ENCODE data around the gene CEMIP. TPM values are rescaled to one million over a fixed set of nuclear protein-coding genes. Genes with fewer than 3 reads are reported as not detected.
A peak's percentile ranks its signal among the peaks of the same experiment; 100 is the strongest.
"Not testable (repeated sequence)": the region's sequence is repeated elsewhere in the genome, so short reads cannot be mapped to it uniquely, and the experiment has no call there.

CEMIP gene
- total RNA-seq, 1 donor from 2014 or later = under 0.01 TPM

DNA sequence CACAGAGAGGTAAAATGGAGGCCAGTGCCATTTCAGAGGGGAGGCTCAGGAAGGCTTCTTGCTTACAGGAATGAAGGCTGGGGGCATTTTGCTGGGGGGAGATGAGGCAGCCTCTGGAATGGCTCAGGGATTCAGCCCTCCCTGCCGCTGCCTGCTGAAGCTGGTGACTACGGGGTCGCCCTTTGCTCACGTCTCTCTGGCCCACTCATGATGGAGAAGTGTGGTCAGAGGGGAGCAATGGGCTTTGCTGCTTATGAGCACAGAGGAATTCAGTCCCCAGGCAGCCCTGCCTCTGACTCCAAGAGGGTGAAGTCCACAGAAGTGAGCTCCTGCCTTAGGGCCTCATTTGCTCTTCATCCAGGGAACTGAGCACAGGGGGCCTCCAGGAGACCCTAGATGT, 170.6 kb downstream of the CEMIP start:
- DNase-seq (ENCODE audit: low read depth in 2 of 2) = no peak

DNA sequence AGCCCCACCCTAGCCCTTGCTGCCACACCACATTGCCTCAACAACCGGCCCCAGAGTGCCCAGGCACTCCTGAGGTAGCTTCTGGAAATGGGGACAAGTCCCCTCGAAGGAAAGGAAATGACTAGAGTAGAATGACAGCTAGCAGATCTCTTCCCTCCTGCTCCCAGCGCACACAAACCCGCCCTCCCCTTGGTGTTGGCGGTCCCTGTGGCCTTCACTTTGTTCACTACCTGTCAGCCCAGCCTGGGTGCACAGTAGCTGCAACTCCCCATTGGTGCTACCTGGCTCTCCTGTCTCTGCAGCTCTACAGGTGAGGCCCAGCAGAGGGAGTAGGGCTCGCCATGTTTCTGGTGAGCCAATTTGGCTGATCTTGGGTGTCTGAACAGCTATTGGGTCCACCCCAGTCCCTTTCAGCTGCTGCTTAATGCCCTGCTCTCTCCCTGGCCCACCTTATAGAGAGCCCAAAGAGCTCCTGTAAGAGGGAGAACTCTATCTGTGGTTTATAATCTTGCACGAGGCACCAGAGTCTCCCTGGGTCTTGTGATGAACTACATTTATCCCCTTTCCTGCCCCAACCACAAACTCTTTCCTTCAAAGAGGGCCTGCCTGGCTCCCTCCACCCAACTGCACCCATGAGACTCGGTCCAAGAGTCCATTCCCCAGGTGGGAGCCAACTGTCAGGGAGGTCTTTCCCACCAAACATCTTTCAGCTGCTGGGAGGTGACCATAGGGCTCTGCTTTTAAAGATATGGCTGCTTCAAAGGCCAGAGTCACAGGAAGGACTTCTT, 171.3 kb downstream of the CEMIP start:
- DNase-seq (ENCODE audit: low read depth in 2 of 2) = no peak

DNA sequence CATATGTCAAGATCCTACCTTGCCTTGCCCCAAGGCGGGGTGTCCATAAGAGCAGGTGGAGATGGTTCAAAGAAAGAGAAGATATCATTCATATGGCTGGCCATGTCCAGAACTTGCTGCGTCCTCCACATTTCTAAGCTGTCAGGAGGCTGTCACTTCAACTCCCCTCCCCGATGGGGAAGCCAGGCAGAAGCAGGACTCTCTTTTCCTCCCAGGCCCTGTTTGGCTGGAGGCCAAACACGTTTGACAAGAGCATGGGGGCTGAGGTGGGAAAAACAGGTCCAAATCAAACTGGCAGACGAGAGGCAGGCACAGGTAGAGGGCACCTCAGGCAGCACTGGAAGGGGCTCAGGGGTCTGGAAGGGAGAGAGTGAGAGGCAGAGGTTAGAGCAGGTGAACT, 172.8 kb downstream of the CEMIP start:
- no peak for DNase-seq (ENCODE audit: low read depth in 2 of 2)

DNA sequence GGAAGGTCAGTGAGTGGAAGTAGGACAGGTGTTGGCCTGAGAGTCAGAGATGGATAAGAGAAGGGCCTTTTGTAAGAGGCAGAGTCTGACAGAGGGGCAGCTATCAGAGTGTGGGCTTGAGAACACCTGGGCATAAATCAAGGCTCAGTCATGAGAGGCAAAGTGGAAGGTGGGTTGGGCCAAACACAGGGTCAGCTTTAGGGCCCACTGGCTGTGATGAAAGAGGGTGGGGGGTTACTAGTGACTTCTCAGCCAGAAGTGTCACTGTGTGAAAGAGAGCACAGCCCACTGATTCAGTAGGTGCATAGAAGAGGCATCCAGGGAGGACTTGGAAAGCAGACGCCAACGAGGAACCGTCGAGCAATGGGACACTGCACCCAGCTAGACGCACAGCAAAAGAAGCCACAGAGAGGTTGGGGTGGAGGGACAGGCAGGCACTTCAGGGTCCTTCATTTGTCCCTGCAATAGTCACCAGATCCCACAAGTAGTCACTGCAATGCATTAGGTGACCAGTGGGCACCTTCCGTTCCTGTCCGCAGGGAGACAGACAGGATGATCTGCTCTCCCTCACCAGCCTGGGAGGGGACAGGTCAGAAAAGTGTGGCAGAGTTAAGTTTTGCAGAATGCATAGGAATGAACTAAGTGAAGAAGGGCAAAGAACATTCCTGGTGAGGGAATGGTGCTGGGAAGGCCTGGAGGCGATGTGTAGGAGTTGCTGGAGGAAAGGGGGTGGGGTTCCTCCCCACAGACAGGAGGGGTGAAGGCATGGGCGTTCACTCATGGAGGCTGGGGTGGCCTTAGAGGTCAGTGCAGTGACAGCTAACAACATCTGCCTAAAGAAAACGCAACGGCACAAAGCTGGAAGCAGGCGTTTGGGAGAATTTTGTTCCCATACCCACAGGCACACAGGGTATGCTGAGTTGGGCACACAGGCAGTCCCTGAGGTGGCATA, 174.1 kb downstream of the CEMIP start:
- no peak for DNase-seq (ENCODE audit: low read depth in 2 of 2)

DNA sequence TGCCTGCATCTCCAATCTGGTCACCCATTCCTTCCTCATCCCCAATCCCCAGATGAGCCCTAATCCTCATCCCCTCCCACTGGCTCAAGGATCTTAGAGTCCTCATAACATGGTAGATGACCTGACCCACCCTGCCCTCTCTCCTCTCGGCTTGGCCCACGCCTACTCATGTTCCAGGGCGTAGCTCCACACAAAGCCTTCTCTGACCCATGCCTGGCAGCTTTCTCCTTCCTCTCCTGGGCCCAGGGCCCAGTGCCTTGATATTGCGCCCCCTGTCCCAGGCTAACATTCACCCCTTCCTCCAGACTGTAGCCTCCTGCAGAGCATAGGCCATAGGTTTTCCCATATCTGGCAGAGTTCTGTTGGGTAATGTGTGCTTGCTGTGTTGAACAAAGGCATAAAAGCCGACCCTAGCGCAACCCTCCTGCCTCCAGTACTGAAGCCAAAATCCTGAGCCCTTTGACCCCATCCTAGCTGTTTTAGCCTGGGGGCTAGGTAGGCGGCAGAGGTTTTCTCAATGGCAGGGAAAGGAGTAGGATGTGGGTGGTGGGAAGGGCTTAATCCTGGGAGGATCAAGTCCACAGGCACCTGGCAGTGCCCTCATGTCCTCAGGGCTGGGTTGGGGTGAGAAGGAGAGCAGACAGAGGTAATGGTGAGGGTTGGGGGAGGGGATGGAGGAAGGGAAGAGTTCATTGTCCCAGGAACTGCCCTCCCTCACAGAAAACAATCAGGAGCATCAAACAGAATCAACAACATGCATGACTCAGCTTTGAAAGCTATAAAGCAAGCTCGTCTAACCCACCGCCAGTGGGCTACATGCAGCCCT, 175.0 kb downstream of the CEMIP start:
- no peak for DNase-seq (ENCODE audit: low read depth in 2 of 2)

DNA sequence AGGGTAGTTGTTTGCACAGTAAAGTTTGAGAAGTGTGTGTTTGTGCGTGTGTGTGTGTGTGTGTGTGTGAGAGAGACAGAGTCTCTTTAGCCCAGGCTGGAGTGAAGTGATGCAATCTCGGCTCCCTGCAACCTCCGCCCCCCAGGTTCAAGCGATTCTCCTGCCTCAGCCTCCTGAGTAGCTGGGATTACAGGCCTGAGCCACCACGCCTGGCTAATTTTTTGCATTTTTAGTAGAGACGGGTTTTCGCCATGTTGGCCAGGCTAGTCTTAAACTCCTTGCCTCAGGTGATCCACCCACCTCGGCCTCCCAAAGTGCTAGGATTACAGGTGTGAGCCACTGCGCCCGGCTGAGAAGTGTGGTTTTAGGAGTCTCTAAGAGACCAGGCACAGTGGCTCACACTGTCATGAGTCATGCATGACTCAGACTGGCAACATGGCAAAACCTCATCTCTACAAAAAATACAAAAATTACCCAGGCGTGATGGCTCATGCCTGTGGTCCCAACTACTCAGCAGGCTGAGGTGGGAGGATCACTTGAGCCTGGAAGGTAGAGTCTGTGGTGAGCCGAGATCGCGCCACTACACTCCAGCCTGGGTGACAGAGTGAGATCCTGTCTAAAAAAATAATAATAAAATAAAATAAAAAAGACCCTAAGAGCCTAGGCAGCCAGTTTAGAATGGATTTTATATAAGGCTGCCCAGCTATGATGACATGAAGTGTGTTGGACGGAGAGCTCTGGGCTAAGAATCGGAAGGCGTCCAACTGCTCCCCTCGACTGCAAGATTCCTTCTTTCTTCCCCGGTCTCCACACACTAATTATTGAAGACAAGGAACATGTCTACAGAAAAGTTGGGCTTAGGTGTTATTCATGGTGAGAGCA, 176.6 kb downstream of the CEMIP start:
- peak; percentile 25 to 79 for DNase-seq (ENCODE audit: low read depth in 2 of 2)

DNA sequence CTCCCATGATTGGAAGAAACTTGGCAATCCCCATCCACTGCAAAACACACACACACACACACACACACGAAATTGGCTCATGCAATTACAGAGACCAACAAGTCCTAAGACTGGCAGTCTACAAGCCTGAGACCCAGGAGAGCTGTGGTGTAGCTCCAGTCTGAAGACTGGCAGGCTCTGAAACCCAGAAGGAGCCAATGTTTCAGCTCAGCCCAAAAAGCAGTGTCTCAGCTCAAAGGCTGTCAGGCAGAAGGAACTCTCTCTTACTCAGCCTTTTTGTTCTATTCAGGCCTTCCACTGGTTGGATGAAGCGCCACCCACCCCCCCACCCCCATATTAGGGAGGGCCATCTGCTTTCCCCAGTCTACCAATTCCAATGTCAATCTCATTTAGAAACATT, 178.4 kb downstream of the CEMIP start:
- no peak for DNase-seq (ENCODE audit: low read depth in 2 of 2)

DNA sequence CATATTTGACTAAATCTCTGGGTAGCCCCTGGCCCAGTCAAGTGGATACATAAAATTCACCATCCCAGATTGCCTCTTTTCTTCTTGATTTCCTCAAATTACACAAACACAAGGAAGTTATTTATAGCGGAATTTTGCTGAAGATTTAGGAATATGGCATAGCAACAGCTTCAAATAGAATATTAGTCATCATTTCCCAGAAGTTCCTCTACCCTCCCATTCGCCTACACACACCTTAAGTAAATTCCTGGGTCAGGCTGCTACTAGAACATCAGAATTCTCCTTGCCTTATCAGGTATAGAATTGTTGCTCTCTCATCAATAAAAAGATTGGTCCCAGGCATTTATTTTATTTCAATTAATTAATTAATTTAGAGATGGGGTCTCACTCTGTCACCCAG, 178.8 kb downstream of the CEMIP start:
- no peak for DNase-seq (ENCODE audit: low read depth in 2 of 2)

DNA sequence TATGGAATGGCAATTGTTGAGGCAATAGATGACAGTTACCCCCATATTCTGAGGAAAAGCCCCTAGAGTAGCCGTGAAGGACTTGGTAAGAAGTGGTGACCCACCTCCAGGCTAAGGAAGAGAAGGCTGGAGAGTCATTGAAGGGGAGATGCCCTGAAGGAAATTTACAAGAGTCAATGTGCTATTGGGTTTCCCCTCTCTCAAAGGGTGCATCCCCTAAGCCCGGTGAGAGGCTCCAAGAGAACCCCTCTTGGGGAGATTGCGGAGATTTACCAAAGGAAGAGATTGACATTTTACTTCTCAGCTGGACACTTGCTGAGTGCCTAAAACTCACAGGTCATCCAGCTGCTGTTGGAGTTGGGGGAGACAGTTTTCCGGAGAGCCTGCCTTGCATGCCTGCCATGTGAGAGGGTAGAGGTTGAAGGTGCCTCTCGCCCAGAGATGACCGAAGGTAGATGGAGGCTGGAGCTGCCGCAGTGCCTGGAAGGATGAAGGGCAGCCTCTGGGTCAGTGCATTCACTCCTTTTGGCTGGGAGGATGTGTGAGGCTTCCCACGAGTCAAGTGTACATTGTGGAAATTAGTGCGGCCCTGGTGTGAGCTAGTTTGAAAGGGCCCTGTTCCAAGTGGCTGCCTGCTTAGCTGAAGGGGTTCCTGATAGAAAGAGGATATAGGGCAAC, 179.8 kb downstream of the CEMIP start:
- DNase-seq (ENCODE audit: low read depth in 2 of 2) = no peak

DNA sequence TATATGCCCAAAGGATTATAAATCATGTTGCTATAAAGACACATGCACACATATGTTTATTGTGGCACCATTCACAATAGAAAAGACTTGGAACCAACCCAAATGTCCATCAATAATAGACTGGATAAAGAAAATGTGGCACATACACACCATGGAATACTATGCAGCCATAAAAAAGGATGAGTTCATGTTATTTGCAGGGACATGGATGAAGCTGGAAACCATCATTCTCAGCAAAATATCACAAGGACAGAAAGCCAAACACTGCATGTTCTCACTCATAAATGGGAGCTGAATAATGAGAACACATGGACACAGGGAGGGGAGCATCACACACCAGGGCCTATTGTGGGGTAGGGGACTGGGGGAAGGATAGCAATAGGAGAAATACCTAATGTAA, 186.3 kb downstream of the CEMIP start:
- not testable (repeated sequence) for DNase-seq (ENCODE audit: low read depth in 2 of 2)

DNA sequence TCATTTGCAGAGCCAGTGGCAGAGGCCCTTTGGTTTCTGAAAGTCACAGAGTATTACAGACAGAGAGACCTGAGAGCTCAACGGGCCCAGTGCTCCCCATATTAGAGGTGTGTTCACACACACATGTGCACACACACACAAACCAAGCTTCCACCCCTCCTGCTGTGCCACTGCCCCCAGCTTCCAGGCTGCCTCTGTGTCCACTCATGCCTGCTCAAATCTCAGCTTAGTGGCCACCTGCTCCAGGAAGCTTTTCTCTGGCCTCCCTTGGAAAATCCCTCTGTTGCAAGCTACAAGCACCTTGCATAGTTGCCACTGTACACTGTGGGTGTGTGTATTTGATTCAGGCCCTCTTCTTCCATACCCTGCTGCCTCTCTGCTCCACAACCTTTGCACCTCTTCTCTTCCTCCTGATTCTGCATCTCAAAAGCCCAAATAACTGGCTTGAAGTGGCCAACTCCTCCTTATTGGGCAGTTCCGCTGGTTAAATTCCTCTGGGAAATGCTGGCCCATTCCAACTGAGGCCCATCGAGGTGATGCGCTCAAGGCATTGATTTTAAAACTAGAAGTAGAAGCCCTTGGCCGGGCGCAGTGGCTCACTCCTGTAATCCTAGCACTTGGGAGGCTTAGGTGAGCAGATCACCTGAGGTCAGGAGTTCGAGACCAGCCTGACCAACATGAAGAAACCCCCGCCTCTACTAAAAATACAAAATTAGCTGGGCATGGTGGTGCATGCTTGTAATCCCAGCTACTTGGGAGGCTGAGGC, 187.4 kb downstream of the CEMIP start:
- no peak for DNase-seq (ENCODE audit: low read depth in 2 of 2)

DNA sequence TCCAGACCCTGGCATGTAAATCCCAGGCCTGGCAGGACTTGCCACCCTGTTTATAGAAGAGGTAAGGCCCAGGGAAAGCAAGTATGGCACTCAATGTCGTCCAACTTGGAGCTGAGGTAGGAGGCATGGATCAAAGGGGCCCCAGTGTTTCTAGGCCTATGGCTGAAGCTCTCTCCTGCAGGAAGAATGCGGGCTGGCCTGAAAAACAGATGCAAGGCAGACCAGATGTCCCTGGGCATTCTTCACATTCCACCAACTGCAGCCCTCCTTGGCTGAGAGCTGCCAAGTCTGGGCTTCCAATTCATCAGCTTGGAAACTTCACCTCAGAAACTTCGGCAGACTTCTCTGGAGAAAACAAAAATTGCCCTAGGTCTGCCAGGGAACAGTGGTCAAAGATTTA, 188.3 kb downstream of the CEMIP start:
- DNase-seq (ENCODE audit: low read depth in 2 of 2) = peak in 1 of 2 donors; percentile 14

DNA sequence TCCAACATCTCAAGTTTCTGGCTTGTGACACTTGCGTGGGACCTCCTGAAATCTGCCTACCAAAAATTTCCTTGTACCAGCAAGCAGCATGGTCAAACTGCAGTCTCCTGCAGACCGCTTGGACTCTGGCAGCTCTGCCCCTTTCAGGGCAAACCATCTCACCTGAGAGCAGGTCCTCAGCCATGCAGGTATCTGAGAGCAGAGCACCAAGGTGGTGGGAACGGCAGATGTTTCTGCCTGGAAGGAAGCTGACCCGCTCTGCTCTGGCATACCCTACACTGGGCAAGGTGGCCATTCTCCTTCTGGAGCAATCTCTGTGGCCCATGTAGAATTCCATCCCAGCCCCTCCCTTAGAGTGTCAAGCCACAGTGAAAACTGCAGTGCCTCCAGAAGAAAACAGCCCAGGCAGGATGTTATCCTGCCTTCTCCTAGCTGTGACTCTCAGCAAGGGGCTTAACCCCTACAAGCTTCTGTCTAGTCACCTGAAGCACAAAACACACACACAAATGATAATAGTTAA, 188.9 kb downstream of the CEMIP start:
- DNase-seq (ENCODE audit: low read depth in 2 of 2) = no peak

DNA sequence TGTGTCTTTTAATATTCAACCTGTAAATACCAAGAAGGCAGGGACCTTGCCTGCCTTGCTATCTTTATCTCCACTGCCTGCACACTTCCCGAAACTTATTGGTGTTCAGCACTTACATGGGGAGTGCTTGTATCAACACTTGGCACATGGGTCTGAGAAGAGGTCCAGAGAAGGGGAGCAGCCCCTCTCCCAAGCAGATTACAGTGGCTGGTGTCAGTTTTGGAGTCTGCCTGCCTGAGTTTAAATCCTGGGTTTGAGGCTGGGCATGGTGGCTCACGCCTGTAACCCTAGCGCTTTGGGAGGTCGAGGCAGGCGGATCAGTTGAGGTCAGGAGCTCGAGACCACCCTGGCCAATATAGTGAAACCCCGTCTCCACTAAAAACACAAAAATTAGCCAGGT, 190.1 kb downstream of the CEMIP start:
- DNase-seq (ENCODE audit: low read depth in 2 of 2) = no peak

DNA sequence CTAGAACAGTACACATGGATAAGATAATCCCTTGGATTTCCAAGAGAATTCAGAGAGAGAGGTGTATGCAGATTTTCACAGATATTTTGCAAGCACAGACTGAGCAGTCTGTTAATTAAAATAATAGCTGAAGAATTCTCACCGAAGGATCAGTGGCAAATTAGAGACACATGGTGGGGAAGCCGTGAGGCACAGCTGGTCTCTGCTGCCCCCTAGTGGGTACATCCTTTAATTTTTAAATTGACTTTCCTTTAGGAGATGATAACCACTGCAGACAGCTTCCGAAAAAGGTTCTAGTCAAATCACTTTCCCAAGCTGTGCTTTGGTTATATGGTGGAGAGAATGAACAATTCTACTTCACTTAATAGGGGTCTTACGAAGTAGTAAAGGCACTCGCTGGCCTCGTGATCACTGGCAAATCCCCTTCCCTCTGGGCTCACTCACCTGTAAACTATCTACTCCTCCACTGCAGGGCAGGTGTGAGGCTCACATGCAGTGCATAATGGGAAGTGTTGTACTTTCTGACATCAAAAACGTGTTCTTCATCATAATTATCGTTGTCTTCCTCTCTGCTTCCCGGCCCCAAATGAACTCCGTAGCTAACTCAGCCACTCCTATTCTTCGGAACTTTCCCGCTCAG, 191.0 kb downstream of the CEMIP start:
- peak; percentile 64 to 76 for DNase-seq (ENCODE audit: low read depth in 2 of 2)

DNA sequence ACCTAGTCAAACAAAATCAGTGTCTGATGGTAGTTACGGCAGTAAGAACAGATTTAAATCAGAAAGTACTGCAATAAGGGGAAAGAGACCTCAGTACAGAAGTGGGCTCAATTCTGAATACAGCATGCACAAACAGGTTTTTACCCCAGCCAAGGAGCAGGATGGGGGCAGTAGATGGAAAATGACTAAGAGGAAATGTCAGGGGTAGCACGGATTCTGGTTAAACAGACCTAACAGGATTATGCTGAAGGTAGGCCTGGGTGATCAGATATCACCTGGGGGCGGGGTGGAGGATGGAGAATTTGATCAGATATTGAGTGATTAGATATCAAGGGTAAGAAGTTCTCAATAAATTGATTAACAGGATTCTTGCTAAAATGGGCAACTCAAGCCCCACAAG, 191.5 kb downstream of the CEMIP start:
- no peak for DNase-seq (ENCODE audit: low read depth in 2 of 2)

DNA sequence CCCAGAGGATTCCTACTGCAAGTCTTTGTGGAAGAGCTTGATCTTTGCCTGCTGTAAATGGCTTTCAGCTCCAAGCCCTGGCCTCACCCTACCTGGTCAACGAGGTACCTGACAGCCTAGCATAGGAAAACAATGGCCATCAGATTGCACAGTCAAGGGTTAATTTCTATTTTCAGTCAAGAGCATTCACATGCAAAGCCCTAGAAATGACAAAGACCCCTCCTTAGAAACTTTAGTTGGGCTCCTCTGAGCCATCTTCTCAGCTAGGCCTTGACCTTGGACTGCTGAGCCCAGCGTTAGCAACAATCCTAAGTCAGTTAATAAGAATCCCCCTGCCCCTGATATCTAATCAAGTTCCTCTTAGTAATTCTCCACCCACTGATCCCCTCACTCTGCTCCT, 192.0 kb downstream of the CEMIP start:
- DNase-seq (ENCODE audit: low read depth in 2 of 2) = no peak

DNA sequence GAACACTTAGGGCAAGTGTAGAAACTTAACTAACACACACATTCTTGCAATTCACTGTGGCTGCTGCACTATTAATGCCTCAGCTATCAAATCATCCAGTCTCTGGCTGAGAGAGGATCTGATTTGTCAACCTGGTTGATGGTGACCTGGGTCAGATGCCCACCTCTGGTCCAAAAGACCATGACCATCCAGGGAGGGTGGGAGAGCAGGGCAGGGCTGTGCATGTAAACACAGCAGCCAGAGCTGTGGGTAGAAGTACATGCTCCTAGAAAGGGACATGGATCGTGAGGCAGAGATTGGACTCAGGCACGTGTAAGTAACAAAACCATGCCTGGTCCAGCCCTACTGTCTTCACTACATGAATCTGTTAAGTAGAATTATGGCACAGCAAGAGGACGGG, 193.1 kb downstream of the CEMIP start:
- no peak for DNase-seq (ENCODE audit: low read depth in 2 of 2)

DNA sequence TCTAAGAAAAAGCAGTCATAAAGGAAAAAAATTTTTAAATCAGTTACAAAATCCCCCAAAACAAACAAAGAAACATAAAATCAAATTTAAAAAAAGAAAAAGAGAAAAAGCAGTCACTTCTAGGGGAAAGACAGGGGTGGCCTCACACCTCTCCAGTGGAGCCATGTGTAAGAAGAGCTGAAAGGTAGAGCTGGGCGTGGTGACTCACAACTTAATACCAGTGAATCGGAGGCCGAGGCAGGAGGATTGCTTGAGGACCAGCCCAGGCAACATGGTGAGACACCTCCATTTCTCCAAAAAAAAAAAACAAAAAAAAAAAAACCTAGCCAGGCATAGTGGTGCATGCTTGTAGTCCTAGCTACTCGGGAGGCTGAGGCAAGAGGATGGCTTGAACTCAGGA, 195.7 kb downstream of the CEMIP start:
- DNase-seq (ENCODE audit: low read depth in 2 of 2) = no peak

All from lung microvascular endothelial cell (primary cell).